ENCODE results near the gene PLXDC1. TPM values are rescaled to one million over a fixed set of nuclear protein-coding genes. Genes with fewer than 3 reads are reported as not detected.

Gene PLXDC1
- total and polyA plus RNA-seq, 2 donors (not counting 1 experiment from before 2014, with no cell fraction given): 5.8 to 6.3 TPM

GRCh38 chr17:39016193-39017153, 135.0 kb downstream of the PLXDC1 start:
- no peak overlapping the region for H2AFZ ChIP-seq (ENCODE audit: low read length)
- no peaks in the 10 kb centered on the region for H3K36me3 ChIP-seq (ENCODE audit: control insufficient read depth, insufficient read depth, low read length)
- H4K20me1 ChIP-seq (ENCODE audit: control insufficient read depth, extremely low read depth, insufficient read depth, low read length): no peaks in the 10 kb centered on the region
- H3K9me3 ChIP-seq (ENCODE audit: control insufficient read depth, insufficient read depth, low read depth, low read length): no peaks in the 10 kb centered on the region
- no peaks in the 10 kb centered on the region for H3K27me3 ChIP-seq (ENCODE audit: control insufficient read depth, insufficient read depth, low read length)
- no peak overlapping the region for H3K9ac ChIP-seq (ENCODE audit: insufficient read depth, low read length)
- H3K4me2 ChIP-seq (ENCODE audit: extremely low read depth, insufficient read depth, low read length): no peak overlapping the region
- TF ChIP-seq EZH2 (IDR thresholded peaks at IDR 0.05; ENCODE audit: low read length, missing control alignments) (no peak), CTCF (conservative IDR thresholded peaks at IDR 0.05 in 1 of 2, IDR thresholded peaks at IDR 0.05 in 1 of 2; ENCODE audit: low read depth in 1 of 2, low read length in 2 of 2) (no peak)
- no peak overlapping the region for H3K27ac ChIP-seq (ENCODE audit: insufficient read depth, low read length)
- peaks cover 2% of the 10 kb centered on the region for H3K4me1 ChIP-seq (ENCODE audit: control insufficient read depth, extremely low read depth, insufficient read depth, low read length)
- DNase-seq (ENCODE audit: low read depth in 2 of 2): no peak
- no peak overlapping the region for H3K4me3 ChIP-seq (replicated peaks in 1 of 4; ENCODE audit: control extremely low read depth in 1 of 4, insufficient read depth in 1 of 4, low read depth in 3 of 4, low read length in 4 of 4)
- no peaks in the 10 kb centered on the region for H3K79me2 ChIP-seq (ENCODE audit: control insufficient read depth, insufficient read depth, low read length)

DNA sequence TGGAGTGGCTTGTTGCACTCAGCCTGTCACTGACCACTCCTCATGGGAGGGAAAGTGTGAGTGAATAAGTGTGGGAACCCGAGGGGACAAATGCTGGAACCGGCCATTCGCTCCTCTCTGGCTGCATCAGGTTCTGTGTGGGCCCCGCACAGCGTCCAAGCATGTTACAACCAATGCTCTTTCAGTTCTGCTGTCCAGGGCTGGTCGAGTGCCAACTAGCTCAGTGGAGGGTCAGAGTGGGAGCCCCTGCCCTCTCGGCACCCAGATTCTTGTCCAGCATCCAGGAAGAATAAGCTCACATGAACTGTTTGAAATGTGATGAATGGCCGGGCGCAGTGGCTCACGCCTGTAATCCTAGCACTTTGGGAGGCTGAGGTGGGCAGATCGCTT, 135.9 kb downstream of the PLXDC1 start:
- Histone ChIP-seq H3K4me3 (replicated peaks in 1 of 4; ENCODE audit: control extremely low read depth in 1 of 4, insufficient read depth in 1 of 4, low read depth in 3 of 4, low read length in 4 of 4) (no peak overlapping the region), H3K4me2 (ENCODE audit: extremely low read depth, insufficient read depth, low read length) (no peak overlapping the region), H3K36me3 (ENCODE audit: control insufficient read depth, insufficient read depth, low read length) (no peaks in the 10 kb centered on the region), H3K4me1 (ENCODE audit: control insufficient read depth, extremely low read depth, insufficient read depth, low read length) (peaks cover 2% of the 10 kb centered on the region), H3K79me2 (ENCODE audit: control insufficient read depth, insufficient read depth, low read length) (no peaks in the 10 kb centered on the region), H3K27me3 (ENCODE audit: control insufficient read depth, insufficient read depth, low read length) (no peaks in the 10 kb centered on the region), H2AFZ (ENCODE audit: low read length) (no peak overlapping the region), H3K27ac (ENCODE audit: insufficient read depth, low read length) (no peak overlapping the region), H3K9me3 (ENCODE audit: control insufficient read depth, insufficient read depth, low read depth, low read length) (no peaks in the 10 kb centered on the region), H3K9ac (ENCODE audit: insufficient read depth, low read length) (no peak overlapping the region), H4K20me1 (ENCODE audit: control insufficient read depth, extremely low read depth, insufficient read depth, low read length) (no peaks in the 10 kb centered on the region)
- TF ChIP-seq EZH2 (IDR thresholded peaks at IDR 0.05; ENCODE audit: low read length, missing control alignments) (no peak), CTCF (conservative IDR thresholded peaks at IDR 0.05 in 1 of 2, IDR thresholded peaks at IDR 0.05 in 1 of 2; ENCODE audit: low read depth in 1 of 2, low read length in 2 of 2) (no peak)
- DNase-seq (ENCODE audit: low read depth in 2 of 2): no peak

DNA sequence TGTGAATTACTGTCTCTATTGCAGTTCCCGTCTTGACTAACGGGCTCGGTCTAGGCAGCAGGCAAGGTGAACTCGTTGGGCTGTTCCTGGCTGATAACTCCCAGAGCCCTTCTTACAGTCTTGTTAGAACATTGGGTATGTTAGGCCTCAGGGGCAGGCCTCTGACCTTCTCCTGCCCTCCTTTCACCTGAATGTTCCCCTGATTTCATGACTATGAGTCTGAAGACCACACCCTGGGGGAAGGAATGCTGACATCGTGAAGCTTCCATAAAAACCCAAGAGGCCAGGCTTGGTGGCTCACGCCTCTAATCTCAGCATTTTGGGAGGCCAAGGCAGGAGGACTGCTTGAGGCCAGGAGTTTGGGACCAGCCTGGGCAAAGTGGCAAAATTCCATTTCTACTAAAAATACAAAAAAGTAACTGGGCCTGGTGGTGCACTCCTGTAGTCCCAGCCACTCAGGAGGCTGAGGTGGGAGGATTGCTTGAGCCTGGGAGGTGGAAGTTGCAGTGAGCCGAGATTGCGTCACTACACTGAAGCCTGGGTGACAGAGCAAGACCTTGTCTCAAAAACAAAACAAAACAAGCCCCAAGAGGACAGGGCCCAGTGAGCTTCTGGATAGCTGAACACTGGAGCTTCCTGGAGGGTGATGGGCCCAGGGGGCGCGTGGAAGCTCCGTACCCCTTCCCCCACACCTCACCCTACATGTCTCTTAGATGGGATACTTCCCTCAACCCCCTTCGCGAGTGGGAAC, 136.5 kb downstream of the PLXDC1 start:
- Histone ChIP-seq H3K27ac (ENCODE audit: insufficient read depth, low read length) (no peak overlapping the region), H3K4me1 (ENCODE audit: control insufficient read depth, extremely low read depth, insufficient read depth, low read length) (peaks cover 2% of the 10 kb centered on the region), H2AFZ (ENCODE audit: low read length) (no peak overlapping the region), H3K9me3 (ENCODE audit: control insufficient read depth, insufficient read depth, low read depth, low read length) (no peaks in the 10 kb centered on the region), H3K9ac (ENCODE audit: insufficient read depth, low read length) (no peak overlapping the region), H3K36me3 (ENCODE audit: control insufficient read depth, insufficient read depth, low read length) (no peaks in the 10 kb centered on the region), H3K27me3 (ENCODE audit: control insufficient read depth, insufficient read depth, low read length) (no peaks in the 10 kb centered on the region), H4K20me1 (ENCODE audit: control insufficient read depth, extremely low read depth, insufficient read depth, low read length) (no peaks in the 10 kb centered on the region), H3K79me2 (ENCODE audit: control insufficient read depth, insufficient read depth, low read length) (no peaks in the 10 kb centered on the region), H3K4me2 (ENCODE audit: extremely low read depth, insufficient read depth, low read length) (no peak overlapping the region), H3K4me3 (replicated peaks in 1 of 4; ENCODE audit: control extremely low read depth in 1 of 4, insufficient read depth in 1 of 4, low read depth in 3 of 4, low read length in 4 of 4) (no peak overlapping the region)
- no peak for DNase-seq (ENCODE audit: low read depth in 2 of 2)
- no peak for TF ChIP-seq EZH2 (IDR thresholded peaks at IDR 0.05; ENCODE audit: low read length, missing control alignments)
- TF ChIP-seq CTCF (conservative IDR thresholded peaks at IDR 0.05 in 1 of 2, IDR thresholded peaks at IDR 0.05 in 1 of 2; ENCODE audit: low read depth in 1 of 2, low read length in 2 of 2): no peak

Data from fibroblast of lung (primary cell).